SK-N-SH treated with all-trans-retinoic acid at 6 μM for 48 hours (cell line): ENCODE data around the gene SLC15A1.
A peak's percentile ranks its signal among the peaks of the same experiment; 100 is the strongest.

Experiments
- ATAC-seq: fragments of 200-7000 bp; cut with Tn5 transposase; 3 replicates; pipeline ENCODE4 v1.9.1; 2020; ENCODE audit warnings: mild to moderate bottlenecking, moderate library complexity
- CSDC2 ChIP-seq: fragments of 250-450 bp; sonication (Bioruptor Pico); IDR thresholded peaks from 2 replicates; pipeline ENCODE4 v1.5.0; 2020; ENCODE audit warnings: mild to moderate bottlenecking, moderate library complexity
- ESRRG ChIP-seq: fragments of 250-450 bp; sonication (Bioruptor Pico); IDR thresholded peaks from 2 replicates; pipeline ENCODE4 v1.6.1; 2021; ENCODE audit warnings: mild to moderate bottlenecking
- GLIS3 ChIP-seq: fragments of 250-450 bp; sonication (Bioruptor Pico); IDR thresholded peaks from 2 replicates; pipeline ENCODE4 v1.5.0; 2020; ENCODE audit warnings: mild to moderate bottlenecking, moderate library complexity
- ISL1 ChIP-seq: fragments of 250-450 bp; sonication (Bioruptor Pico); IDR thresholded peaks from 2 replicates; pipeline ENCODE4 v2.1.2; 2022; ENCODE audit warnings: mild to moderate bottlenecking, moderate library complexity
- OSR1 ChIP-seq: fragments of 250-450 bp; sonication (Bioruptor Pico); IDR thresholded peaks from 2 replicates; pipeline ENCODE4 v1.8.0; 2022; ENCODE audit warnings: moderate library complexity, mild to moderate bottlenecking, inconsistent platforms
- PATZ1 ChIP-seq: fragments of 250-450 bp; sonication (Bioruptor Pico); IDR thresholded peaks from 2 replicates; pipeline ENCODE4 v1.8.0; 2020; ENCODE audit warnings: mild to moderate bottlenecking, moderate library complexity, borderline replicate concordance
- RARB ChIP-seq: fragments of 250-450 bp; sonication (Bioruptor Pico); IDR thresholded peaks from 2 replicates; pipeline ENCODE4 v1.8.0; 2021; ENCODE audit warnings: mild to moderate bottlenecking, moderate library complexity
- SNAI2 ChIP-seq: fragments of 250-450 bp; sonication (Bioruptor Pico); IDR thresholded peaks from 2 replicates; pipeline ENCODE4 v1.5.0; 2020; ENCODE audit warnings: mild to moderate bottlenecking, moderate library complexity
- TCF4 ChIP-seq: fragments of 250-450 bp; sonication (Bioruptor Pico); IDR thresholded peaks from 2 replicates; pipeline ENCODE4 v1.8.0; 2021; ENCODE audit warnings: mild to moderate bottlenecking, moderate library complexity, borderline replicate concordance
- TOX ChIP-seq: fragments of 250-450 bp; sonication (Bioruptor Pico); IDR thresholded peaks from 2 replicates; pipeline ENCODE4 v1.8.0; 2021; ENCODE audit warnings: mild to moderate bottlenecking, moderate library complexity, borderline replicate concordance
- ZFP3 ChIP-seq: fragments of 250-450 bp; sonication (Bioruptor Pico); IDR thresholded peaks from 2 replicates; pipeline ENCODE4 v1.5.0; 2020; ENCODE audit warnings: mild to moderate bottlenecking, moderate library complexity
- ZNF565 ChIP-seq: fragments of 450-650 bp; formaldehyde crosslinking; conservative IDR thresholded peaks from 2 replicates; pipeline ENCODE4 v1.5.0; 2020; ENCODE audit warnings: low read depth, mild to moderate bottlenecking, moderate library complexity
- ZNF70 ChIP-seq: fragments of 450-650 bp; formaldehyde crosslinking; IDR thresholded peaks from 2 replicates; pipeline ENCODE4 v1.5.0; 2020; ENCODE audit warnings: mild to moderate bottlenecking, moderate library complexity
- ZNF8 ChIP-seq: fragments of 450-650 bp; formaldehyde crosslinking; IDR thresholded peaks from 2 replicates; pipeline ENCODE4 v1.5.0; 2020; ENCODE audit warnings: mild to moderate bottlenecking, moderate library complexity
- TF ChIP-seq, protein P1 (sequence below): fragments of 250-450 bp; sonication (Bioruptor Pico); IDR thresholded peaks from 2 replicates; pipeline ENCODE4 v1.8.0; 2021; ENCODE audit warnings: low read depth, mild to moderate bottlenecking, moderate library complexity, borderline replicate concordance
- TF ChIP-seq, protein P2 (sequence below): fragments of 250-450 bp; sonication (Bioruptor Pico); IDR thresholded peaks from 2 replicates; pipeline ENCODE4 v1.5.1; 2021; ENCODE audit warnings: mild to moderate bottlenecking, moderate library complexity

The SLC15A1 gene

GRCh38 chr13:98751861-98752466 is 508 bp downstream of the SLC15A1 start:
- ATAC-seq: peak; percentile 61
- TF ChIP-seq CSDC2 (no peak), TCF4 (CRISPR knock-in tag) (no peak), ZFP3 (CRISPR knock-in tag) (no peak)

- ATAC-seq: peak; percentile 45; the same call in 2 of the 3 replicates
- TF ChIP-seq PATZ1 (CRISPR knock-in tag): no peak
Observed at GRCh38 chr13:98751367-98751782, 1.1 kb downstream of the SLC15A1 start.

DNA sequence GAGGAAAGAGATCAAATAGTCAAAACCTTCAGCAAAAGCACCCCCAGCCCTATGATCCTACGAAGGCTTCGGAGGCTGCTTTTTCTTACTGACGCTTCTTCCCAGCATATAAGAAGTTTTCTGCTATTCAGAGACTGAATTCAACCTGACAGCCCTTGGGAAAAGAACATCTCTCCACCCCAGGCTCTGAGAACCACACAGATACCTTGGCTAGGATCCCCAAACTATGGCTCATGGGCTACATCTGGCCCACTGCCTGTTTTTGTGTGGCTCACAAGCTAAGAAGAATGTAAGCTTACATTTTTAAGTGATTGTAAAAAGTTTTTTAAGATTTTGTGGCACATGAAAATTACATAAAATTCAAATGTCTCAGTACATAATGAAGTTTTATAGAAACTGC is 3.0 kb downstream of the SLC15A1 start:
- peak; percentile 39; the same call in 2 of the 3 replicates for ATAC-seq
- TF ChIP-seq, protein P1, sequence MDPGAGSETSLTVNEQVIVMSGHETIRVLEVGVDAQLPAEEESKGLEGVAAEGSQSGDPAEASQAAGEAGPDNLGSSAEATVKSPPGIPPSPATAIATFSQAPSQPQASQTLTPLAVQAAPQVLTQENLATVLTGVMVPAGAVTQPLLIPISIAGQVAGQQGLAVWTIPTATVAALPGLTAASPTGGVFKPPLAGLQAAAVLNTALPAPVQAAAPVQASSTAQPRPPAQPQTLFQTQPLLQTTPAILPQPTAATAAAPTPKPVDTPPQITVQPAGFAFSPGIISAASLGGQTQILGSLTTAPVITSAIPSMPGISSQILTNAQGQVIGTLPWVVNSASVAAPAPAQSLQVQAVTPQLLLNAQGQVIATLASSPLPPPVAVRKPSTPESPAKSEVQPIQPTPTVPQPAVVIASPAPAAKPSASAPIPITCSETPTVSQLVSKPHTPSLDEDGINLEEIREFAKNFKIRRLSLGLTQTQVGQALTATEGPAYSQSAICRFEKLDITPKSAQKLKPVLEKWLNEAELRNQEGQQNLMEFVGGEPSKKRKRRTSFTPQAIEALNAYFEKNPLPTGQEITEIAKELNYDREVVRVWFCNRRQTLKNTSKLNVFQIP: no peak
- TF ChIP-seq ESRRG (CRISPR knock-in tag) (no peak), OSR1 (CRISPR knock-in tag) (no peak), SNAI2 (CRISPR knock-in tag) (no peak)

- TF ChIP-seq SNAI2 (CRISPR knock-in tag) (no peak), TOX (no peak), ZFP3 (CRISPR knock-in tag) (no peak), ZNF565 (CRISPR knock-in tag) (no peak), ESRRG (CRISPR knock-in tag) (no peak), PATZ1 (CRISPR knock-in tag) (no peak), OSR1 (CRISPR knock-in tag) (no peak), RARB (no peak), ZNF70 (CRISPR knock-in tag) (no peak)
- TF ChIP-seq, protein P2, sequence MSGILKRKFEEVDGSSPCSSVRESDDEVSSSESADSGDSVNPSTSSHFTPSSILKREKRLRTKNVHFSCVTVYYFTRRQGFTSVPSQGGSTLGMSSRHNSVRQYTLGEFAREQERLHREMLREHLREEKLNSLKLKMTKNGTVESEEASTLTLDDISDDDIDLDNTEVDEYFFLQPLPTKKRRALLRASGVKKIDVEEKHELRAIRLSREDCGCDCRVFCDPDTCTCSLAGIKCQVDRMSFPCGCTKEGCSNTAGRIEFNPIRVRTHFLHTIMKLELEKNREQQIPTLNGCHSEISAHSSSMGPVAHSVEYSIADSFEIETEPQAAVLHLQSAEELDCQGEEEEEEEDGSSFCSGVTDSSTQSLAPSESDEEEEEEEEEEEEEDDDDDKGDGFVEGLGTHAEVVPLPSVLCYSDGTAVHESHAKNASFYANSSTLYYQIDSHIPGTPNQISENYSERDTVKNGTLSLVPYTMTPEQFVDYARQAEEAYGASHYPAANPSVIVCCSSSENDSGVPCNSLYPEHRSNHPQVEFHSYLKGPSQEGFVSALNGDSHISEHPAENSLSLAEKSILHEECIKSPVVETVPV (CRISPR knock-in tag): no peak
- ATAC-seq: no peak
Observed at GRCh38 chr13:98746968-98747367, 5.5 kb downstream of the SLC15A1 start.

DNA sequence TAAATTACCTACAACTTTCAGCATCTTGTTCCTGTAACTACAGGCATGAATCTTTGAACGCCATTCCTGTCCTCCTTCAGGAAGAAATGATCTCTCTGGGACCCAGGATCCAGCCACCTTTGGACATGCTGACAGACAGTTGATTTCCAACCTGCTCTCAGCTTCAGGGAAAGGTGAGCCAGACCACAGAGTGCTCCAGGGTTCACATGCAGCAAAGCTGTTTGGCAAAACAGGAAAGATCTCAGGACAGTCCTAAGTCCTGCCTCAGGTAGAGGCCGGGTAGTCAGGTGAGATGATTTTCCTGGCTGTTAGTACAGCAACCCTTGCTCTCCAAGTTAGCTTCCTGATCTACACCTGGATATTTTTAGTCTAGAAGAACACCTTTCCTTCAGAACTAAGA is 9.1 kb downstream of the SLC15A1 start:
- ATAC-seq: no peak
- TF ChIP-seq ZNF70 (CRISPR knock-in tag) (no peak), GLIS3 (no peak), ISL1 (no peak), ZNF8 (CRISPR knock-in tag) (no peak), PATZ1 (CRISPR knock-in tag) (no peak)
- TF ChIP-seq, protein P1: no peak
